Subcutaneous adipose tissue (tissue), 4 donors: ENCODE results near the gene SUSD1. TPM values are rescaled to one million over a fixed set of nuclear protein-coding genes. Genes with fewer than 3 reads are reported as not detected.

Experiments used
- CTCF ChIP-seq: fragments of 450-650 bp; IDR thresholded peaks from one replicate; pipeline ENCODE4 v1.5.1; 2016; ENCODE audit warnings: low read depth, mild to moderate bottlenecking, control low read depth, antibody characterized with exemption, moderate library complexity
- total RNA-seq, 4 donors: library from RNA; depleted of rRNA; stranded (reverse); fragments of >200 nt; gene quantifications; one replicate each; pipeline ENCODE4 v1.1.0, GENCODE V29; 2016

Gene SUSD1
- total RNA-seq, 4 donors from 2014 or later = 8.4 to 24.6 (median 16.3) TPM

- TF ChIP-seq CTCF = no peak
Observed at GRCh38 chr9:112034216-112034611, 140.9 kb downstream of the SUSD1 start.

- TF ChIP-seq CTCF = no peak
Observed at GRCh38 chr9:112033237-112034215, 141.6 kb downstream of the SUSD1 start.

- no peak for TF ChIP-seq CTCF
Observed at GRCh38 chr9:112032743-112033142, 142.4 kb downstream of the SUSD1 start.

- no peak for TF ChIP-seq CTCF
Observed at GRCh38 chr9:112032009-112032408, 143.1 kb downstream of the SUSD1 start.

DNA sequence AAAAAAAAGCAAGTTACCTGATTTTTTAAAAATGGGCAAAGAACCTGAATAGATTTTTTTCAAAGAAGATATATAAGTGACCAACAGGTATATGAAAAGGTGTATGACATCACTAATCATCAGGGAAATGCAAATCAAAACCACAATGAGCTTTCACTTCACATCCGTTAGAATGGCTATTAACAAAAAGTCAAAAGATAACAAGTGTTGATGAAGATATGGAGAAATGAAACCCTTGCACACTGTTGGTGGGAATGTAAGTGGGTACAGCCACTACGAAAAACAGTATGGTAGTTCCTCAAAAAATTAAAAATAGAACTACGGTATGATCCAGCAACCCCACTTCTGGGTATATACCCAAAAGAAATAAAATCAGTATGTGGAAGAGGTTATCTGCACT is 143.7 kb downstream of the SUSD1 start:
- TF ChIP-seq CTCF = no peak

DNA sequence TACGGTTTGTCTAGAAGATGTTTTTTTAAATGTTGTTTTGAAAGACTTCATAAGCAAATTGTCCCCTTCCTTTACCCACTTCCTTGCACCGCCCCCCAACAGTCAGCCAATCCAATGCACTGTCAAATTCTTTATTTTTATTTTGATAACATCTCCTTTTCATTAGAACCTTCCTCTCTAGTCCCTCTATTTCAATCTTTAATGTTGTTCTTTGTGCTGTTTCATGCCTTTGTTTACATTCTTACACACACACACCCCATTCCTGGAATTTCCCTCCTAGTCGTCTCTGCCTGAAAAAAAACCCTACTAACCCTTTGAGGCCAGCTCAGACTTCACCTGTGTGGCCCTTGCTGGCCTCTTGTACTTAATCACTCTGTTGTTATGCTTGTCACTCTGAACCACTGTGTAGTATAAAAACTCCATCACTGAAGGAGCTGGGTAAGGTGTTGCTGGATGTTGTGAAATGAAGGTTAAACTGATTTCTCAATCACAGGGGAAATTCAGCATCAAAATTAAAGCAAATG is 145.1 kb downstream of the SUSD1 start:
- no peak for TF ChIP-seq CTCF
